GM21367 (cell line): ENCODE results near the gene JAK1.
"Not testable (repeated sequence)": the region's sequence is repeated elsewhere in the genome, so short reads cannot be mapped to it uniquely, and the experiment has no call there.

ENCODE experiments used
- ATAC-seq: cut with Tn5 transposase; IDR thresholded peaks from one replicate; pipeline ENCODE4 v1.9.1; 2021; ENCODE audit not compliant: unreplicated experiment

The JAK1 gene

GRCh38 chr1:64922336-64922735, 44.0 kb downstream of the JAK1 start:
- no peak for ATAC-seq

- ATAC-seq = no peak
Measured at GRCh38 chr1:64921771-64922170, 44.6 kb downstream of the JAK1 start.

GRCh38 chr1:64920941-64921589, 45.3 kb downstream of the JAK1 start:
- no peak for ATAC-seq

GRCh38 chr1:64919120-64919519, 47.2 kb downstream of the JAK1 start:
- ATAC-seq = not testable (repeated sequence)

- ATAC-seq = no peak
Measured at GRCh38 chr1:64917907-64918306, 48.4 kb downstream of the JAK1 start.

- no peak for ATAC-seq
Measured at GRCh38 chr1:64917328-64917861, 49.0 kb downstream of the JAK1 start.

- ATAC-seq = no peak
Measured at GRCh38 chr1:64915381-64916274, 50.7 kb downstream of the JAK1 start.

GRCh38 chr1:64913361-64914015, 52.9 kb downstream of the JAK1 start:
- ATAC-seq = no peak

- ATAC-seq = no peak
Measured at GRCh38 chr1:64912191-64912590, 54.2 kb downstream of the JAK1 start.

- ATAC-seq = no peak
Measured at GRCh38 chr1:64911326-64911725, 55.0 kb downstream of the JAK1 start.

GRCh38 chr1:64909031-64909430, 57.3 kb downstream of the JAK1 start:
- ATAC-seq = no peak

- no peak for ATAC-seq
Measured at GRCh38 chr1:64908575-64908974, 57.8 kb downstream of the JAK1 start.

GRCh38 chr1:64906447-64906846, 59.9 kb downstream of the JAK1 start:
- no peak for ATAC-seq

- ATAC-seq = no peak
Measured at GRCh38 chr1:64903593-64903992, 62.8 kb downstream of the JAK1 start.

- ATAC-seq = no peak
Measured at GRCh38 chr1:64901663-64902062, 64.7 kb downstream of the JAK1 start.

GRCh38 chr1:64900916-64901315, 65.4 kb downstream of the JAK1 start:
- ATAC-seq = no peak

GRCh38 chr1:64898107-64898861, 68.1 kb downstream of the JAK1 start:
- peak; percentile 59 for ATAC-seq

- ATAC-seq = no peak
Measured at GRCh38 chr1:64896551-64896950, 69.8 kb downstream of the JAK1 start.

GRCh38 chr1:64895500-64895899, 70.8 kb downstream of the JAK1 start:
- ATAC-seq = peak; percentile 68

- no peak for ATAC-seq
Measured at GRCh38 chr1:64894438-64895196, 71.7 kb downstream of the JAK1 start.
